K562 (cell line): ENCODE results near the gene MTG2. TPM values are rescaled to one million over a fixed set of nuclear protein-coding genes. Genes with fewer than 3 reads are reported as not detected.

Experiments used
- FIP1L1 ChIP-seq: fragments of 200-400 bp; formaldehyde crosslinking; IDR thresholded peaks from 2 replicates; pipeline ENCODE4 v1.6.1; 2018; ENCODE audit warnings: mild to moderate bottlenecking, low read depth, low read length; ENCODE audit not compliant: poor library complexity, severe bottlenecking
- NEUROD1 ChIP-seq: fragments of 150-350 bp; IDR thresholded peaks from 2 replicates; pipeline ENCODE4 v1.6.1; 2014; ENCODE audit warnings: borderline replicate concordance, low read length, low read depth; ENCODE audit not compliant: partially characterized antibody
- RAD51 ChIP-seq: fragments of 450-650 bp; IDR thresholded peaks from 2 replicates; pipeline ENCODE4 v1.7.1; 2016; ENCODE audit warnings: low read depth, mild to moderate bottlenecking, borderline replicate concordance
- polyA plus RNA-seq, 8 experiments: library from polyadenylated mRNA; depleted of rRNA in 4 of 8; stranded (reverse) in 5 of 8; unstranded in 3 of 8; fragments of >200 nt; fragmentation: Nextera tagmentation in 2 of 8; fragmentation: Illumina TruSeq in 1 of 8; extraction: Ambion mirVana in 2 of 8; extraction: Trizol in 1 of 8; gene quantifications; 2 replicates each; pipeline versions ENCODE4 v1.2.1 to v1.2.3, GENCODE V29; 2011 to 2014; ENCODE audit warnings: inconsistent platforms in 1 of 8, missing spikeins in 1 of 8
- total RNA-seq, 7 experiments: library from RNA; depleted of rRNA in 6 of 7; stranded (reverse); fragments of >200 nt in 6 of 7; fragmentation: Illumina TruSeq in 2 of 7; extraction: Trizol in 2 of 7; gene quantifications; 2 replicates each; pipeline versions ENCODE4 v1.2.1 to v1.2.3, GENCODE V29; 2011 to 2021; ENCODE audit warnings: low replicate concordance in 1 of 7
- TF ChIP-seq, protein P1 (sequence below): fragments of 200-600 bp; sonication (generic); IDR thresholded peaks from one replicate; pipeline ENCODE4 v1.6.1; 2012; ENCODE audit warnings: mild to moderate bottlenecking, low read depth, low read length, inconsistent platforms
- TF ChIP-seq, protein P2 (sequence below), 3 experiments: IDR thresholded peaks in 2 of 3; conservative IDR thresholded peaks in 1 of 3; 2 replicates each; pipeline ENCODE4 v1.5.1; 2011 to 2012; ENCODE audit warnings: low read length in 3 of 3, mild to moderate bottlenecking in 3 of 3, control low read depth in 2 of 3, improper control_type of control experiment in 1 of 3, inconsistent platforms in 1 of 3, low read depth in 1 of 3, mixed read lengths in 1 of 3, moderate library complexity in 1 of 3; ENCODE audit not compliant: insufficient read depth in 2 of 3

Gene MTG2
- total and polyA plus RNA-seq, 9 of the 15 experiments (the other 6 are each of a cell fraction or from before 2014, with no cell fraction given): 8.7 to 67.5 (median 44.5) TPM

DNA sequence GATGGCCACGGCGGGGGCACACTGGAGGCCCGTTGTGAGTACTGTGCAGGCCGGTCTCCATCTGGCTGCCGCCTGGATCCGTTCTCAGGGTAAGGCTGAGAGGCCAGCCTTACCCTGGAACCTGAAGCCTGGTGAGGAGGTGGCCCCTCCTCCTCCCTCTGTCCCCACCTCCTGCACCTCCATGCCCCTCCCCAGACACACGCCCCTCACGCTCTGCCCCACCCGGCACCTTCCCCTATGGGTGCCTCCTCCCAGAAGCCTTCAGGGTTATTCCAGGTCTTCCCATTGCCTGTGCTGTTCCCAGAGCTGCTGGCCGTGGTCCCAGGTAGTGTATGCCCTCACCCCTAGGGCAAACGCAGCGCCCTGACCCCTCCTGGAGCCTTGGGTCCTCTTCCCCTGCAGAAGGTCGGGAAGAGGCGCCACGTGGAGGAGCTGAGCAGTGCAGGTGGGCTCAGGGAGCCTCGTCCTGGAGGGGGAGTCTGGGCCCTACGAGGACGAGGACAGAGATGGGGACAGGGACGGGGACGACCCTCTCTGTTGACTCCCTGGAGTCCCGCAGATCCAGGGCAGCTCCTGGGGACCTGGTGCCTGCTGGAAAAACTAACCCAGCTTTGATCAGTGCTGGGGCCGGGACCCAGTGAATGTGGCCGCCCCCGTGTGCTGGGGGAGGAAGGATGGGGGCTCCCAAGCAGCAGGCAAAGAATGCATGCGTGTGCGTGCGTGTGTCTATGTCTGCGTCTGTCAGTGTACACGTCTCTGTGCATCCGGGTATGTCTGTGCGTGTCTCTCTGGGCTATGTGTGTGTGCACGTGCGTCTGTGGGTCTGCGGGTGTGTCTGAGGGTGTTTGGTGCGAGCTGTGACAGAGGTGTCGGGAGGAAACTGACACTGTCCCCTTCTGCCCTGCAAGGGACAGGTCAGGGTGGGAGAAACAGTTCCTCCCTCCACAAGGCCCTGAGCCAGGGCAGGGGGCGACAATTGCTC is 45.4 kb downstream of the MTG2 start (continued):
- TF ChIP-seq, protein P1, sequence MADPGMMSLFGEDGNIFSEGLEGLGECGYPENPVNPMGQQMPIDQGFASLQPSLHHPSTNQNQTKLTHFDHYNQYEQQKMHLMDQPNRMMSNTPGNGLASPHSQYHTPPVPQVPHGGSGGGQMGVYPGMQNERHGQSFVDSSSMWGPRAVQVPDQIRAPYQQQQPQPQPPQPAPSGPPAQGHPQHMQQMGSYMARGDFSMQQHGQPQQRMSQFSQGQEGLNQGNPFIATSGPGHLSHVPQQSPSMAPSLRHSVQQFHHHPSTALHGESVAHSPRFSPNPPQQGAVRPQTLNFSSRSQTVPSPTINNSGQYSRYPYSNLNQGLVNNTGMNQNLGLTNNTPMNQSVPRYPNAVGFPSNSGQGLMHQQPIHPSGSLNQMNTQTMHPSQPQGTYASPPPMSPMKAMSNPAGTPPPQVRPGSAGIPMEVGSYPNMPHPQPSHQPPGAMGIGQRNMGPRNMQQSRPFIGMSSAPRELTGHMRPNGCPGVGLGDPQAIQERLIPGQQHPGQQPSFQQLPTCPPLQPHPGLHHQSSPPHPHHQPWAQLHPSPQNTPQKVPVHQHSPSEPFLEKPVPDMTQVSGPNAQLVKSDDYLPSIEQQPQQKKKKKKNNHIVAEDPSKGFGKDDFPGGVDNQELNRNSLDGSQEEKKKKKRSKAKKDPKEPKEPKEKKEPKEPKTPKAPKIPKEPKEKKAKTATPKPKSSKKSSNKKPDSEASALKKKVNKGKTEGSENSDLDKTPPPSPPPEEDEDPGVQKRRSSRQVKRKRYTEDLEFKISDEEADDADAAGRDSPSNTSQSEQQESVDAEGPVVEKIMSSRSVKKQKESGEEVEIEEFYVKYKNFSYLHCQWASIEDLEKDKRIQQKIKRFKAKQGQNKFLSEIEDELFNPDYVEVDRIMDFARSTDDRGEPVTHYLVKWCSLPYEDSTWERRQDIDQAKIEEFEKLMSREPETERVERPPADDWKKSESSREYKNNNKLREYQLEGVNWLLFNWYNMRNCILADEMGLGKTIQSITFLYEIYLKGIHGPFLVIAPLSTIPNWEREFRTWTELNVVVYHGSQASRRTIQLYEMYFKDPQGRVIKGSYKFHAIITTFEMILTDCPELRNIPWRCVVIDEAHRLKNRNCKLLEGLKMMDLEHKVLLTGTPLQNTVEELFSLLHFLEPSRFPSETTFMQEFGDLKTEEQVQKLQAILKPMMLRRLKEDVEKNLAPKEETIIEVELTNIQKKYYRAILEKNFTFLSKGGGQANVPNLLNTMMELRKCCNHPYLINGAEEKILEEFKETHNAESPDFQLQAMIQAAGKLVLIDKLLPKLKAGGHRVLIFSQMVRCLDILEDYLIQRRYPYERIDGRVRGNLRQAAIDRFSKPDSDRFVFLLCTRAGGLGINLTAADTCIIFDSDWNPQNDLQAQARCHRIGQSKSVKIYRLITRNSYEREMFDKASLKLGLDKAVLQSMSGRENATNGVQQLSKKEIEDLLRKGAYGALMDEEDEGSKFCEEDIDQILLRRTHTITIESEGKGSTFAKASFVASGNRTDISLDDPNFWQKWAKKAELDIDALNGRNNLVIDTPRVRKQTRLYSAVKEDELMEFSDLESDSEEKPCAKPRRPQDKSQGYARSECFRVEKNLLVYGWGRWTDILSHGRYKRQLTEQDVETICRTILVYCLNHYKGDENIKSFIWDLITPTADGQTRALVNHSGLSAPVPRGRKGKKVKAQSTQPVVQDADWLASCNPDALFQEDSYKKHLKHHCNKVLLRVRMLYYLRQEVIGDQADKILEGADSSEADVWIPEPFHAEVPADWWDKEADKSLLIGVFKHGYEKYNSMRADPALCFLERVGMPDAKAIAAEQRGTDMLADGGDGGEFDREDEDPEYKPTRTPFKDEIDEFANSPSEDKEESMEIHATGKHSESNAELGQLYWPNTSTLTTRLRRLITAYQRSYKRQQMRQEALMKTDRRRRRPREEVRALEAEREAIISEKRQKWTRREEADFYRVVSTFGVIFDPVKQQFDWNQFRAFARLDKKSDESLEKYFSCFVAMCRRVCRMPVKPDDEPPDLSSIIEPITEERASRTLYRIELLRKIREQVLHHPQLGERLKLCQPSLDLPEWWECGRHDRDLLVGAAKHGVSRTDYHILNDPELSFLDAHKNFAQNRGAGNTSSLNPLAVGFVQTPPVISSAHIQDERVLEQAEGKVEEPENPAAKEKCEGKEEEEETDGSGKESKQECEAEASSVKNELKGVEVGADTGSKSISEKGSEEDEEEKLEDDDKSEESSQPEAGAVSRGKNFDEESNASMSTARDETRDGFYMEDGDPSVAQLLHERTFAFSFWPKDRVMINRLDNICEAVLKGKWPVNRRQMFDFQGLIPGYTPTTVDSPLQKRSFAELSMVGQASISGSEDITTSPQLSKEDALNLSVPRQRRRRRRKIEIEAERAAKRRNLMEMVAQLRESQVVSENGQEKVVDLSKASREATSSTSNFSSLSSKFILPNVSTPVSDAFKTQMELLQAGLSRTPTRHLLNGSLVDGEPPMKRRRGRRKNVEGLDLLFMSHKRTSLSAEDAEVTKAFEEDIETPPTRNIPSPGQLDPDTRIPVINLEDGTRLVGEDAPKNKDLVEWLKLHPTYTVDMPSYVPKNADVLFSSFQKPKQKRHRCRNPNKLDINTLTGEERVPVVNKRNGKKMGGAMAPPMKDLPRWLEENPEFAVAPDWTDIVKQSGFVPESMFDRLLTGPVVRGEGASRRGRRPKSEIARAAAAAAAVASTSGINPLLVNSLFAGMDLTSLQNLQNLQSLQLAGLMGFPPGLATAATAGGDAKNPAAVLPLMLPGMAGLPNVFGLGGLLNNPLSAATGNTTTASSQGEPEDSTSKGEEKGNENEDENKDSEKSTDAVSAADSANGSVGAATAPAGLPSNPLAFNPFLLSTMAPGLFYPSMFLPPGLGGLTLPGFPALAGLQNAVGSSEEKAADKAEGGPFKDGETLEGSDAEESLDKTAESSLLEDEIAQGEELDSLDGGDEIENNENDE: no peak
- TF ChIP-seq, protein P2, sequence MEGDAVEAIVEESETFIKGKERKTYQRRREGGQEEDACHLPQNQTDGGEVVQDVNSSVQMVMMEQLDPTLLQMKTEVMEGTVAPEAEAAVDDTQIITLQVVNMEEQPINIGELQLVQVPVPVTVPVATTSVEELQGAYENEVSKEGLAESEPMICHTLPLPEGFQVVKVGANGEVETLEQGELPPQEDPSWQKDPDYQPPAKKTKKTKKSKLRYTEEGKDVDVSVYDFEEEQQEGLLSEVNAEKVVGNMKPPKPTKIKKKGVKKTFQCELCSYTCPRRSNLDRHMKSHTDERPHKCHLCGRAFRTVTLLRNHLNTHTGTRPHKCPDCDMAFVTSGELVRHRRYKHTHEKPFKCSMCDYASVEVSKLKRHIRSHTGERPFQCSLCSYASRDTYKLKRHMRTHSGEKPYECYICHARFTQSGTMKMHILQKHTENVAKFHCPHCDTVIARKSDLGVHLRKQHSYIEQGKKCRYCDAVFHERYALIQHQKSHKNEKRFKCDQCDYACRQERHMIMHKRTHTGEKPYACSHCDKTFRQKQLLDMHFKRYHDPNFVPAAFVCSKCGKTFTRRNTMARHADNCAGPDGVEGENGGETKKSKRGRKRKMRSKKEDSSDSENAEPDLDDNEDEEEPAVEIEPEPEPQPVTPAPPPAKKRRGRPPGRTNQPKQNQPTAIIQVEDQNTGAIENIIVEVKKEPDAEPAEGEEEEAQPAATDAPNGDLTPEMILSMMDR (IDR thresholded peaks at IDR 0.05 in 2 of 3, conservative IDR thresholded peaks at IDR 0.05 in 1 of 3; ENCODE audit: insufficient read depth in 2 of 3, low read depth in 1 of 3, low read length in 3 of 3): peak in 1 of 3 experiments; percentile 20; a peak in 1 of 6 replicates
- TF ChIP-seq RAD51 (no peak), NEUROD1 (no peak), FIP1L1 (no peak)
